ENCODE measurements around the gene HDAC8.

The HDAC8 gene

DNA sequence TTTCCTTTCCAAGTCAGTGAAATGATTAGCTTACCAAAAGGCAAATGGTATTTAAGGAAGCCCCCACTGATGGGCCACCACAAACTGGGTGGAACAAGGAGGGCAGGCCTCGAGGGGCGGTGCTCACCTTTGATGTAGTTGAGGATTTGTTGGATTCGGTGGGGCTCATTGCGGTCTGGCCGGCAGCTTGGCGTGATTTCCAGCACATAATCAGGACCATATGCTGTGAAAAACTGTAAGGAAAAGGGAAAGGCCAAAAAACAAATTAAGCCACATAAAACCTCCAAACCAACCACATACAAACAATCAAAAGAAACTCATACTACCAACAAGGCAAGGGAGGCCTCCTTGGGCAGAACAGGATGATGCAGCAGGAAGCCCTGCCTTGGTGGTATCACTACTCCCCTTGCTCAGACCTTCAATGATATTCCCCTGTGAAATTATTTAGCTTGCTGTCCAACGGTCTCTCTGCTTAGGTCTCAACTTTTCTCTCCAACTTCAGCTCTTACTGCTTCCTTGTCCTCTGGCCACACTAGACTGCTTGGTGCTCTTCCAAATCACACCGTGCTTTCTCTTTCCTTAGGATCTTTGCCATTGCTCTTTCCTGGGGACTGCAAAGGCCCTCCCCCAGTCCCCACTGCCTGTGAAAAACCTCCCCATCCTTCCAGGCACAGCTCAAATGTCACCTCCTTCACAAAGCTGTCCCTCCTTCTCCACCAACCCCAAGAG lies 220.9 kb downstream of the HDAC8 start:
- TF ChIP-seq CTCF (IDR thresholded peaks at IDR 0.05; ENCODE audit: low read depth, low read length) = no peak
- DNase-seq (ENCODE audit: low read depth in 2 of 2) = peak in 1 of 2 donors; percentile 36
- H3K4me3 ChIP-seq (replicated peaks in 1 of 2; ENCODE audit: low read depth in 2 of 2, low read length in 2 of 2) = no peak overlapping the region

- DNase-seq (ENCODE audit: low read depth in 2 of 2) = peak in 1 of 2 donors; percentile 5
- TF ChIP-seq CTCF (IDR thresholded peaks at IDR 0.05; ENCODE audit: low read depth, low read length) = no peak
- H3K4me3 ChIP-seq (replicated peaks in 1 of 2; ENCODE audit: low read depth in 2 of 2, low read length in 2 of 2) = no peak overlapping the region
These were observed 223.5 kb downstream of the HDAC8 start for GRCh38 chrX:72349190-72349589.

- no peak for TF ChIP-seq CTCF (IDR thresholded peaks at IDR 0.05; ENCODE audit: low read depth, low read length)
- H3K4me3 ChIP-seq (replicated peaks in 1 of 2; ENCODE audit: low read depth in 2 of 2, low read length in 2 of 2) = no peak overlapping the region
- no peak for DNase-seq (ENCODE audit: low read depth in 2 of 2)
These were observed 224.2 kb downstream of the HDAC8 start for GRCh38 chrX:72348247-72348979.

GRCh38 chrX:72347366-72347765 lies 225.3 kb downstream of the HDAC8 start:
- no peak for TF ChIP-seq CTCF (IDR thresholded peaks at IDR 0.05; ENCODE audit: low read depth, low read length)
- peak; percentile 21 to 57 for DNase-seq (ENCODE audit: low read depth in 2 of 2)
- no peak overlapping the region for H3K4me3 ChIP-seq (replicated peaks in 1 of 2; ENCODE audit: low read depth in 2 of 2, low read length in 2 of 2)

DNA sequence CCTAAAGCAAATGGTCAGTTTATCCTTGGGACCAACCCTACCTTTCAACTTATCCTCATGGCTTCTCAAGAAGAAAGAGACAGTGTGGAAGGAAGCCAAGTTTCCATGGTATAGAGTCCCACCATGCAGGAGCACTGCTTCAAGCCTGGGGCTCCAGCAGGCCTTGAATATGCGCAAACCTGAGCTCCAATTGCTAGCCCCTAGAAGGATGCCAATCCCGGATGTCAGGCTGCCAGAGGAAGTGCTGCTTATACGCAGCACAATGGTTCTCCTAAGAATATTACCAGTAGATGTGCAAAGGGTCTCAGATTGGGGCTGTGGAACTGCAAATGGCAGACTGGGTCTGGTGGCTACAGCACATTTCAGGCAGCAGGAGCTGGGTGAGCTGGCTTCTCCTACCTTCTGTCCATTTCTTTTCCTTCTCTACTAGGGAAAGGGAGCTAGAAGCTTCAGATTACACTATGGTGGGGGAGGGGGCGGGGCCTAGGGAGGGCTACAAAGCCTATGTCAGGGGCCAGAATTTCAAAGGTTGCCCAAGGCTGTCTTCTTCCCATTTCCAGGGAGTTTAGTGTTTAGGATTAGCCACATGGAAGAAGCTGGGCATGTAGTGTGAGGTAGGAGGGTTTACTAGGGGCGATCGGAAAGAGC lies 226.2 kb downstream of the HDAC8 start:
- TF ChIP-seq CTCF (IDR thresholded peaks at IDR 0.05; ENCODE audit: low read depth, low read length) = no peak
- no peak for DNase-seq (ENCODE audit: low read depth in 2 of 2)
- no peak overlapping the region for H3K4me3 ChIP-seq (replicated peaks in 1 of 2; ENCODE audit: low read depth in 2 of 2, low read length in 2 of 2)

DNA sequence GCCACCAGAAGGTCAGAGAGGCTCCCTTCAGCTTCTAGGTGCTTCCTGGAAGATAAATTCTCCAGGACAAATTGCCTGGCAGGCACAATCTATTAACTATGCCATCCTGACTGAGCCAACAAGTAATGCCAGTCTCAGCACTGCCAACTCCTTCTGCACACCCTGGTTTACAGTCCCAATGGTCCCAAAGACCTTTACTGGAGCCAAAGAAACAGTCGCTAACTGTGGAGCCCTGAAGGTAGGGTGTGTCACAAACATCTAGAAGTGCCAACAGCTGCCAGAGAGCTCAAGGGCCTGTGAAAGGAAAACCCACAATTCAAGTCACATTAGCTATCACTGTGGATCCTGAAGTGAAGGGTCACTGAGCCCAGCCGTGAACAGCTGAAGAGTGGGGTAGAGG lies 232.0 kb downstream of the HDAC8 start:
- H3K4me3 ChIP-seq (replicated peaks in 1 of 2; ENCODE audit: low read depth in 2 of 2, low read length in 2 of 2) = no peak overlapping the region
- no peak for TF ChIP-seq CTCF (IDR thresholded peaks at IDR 0.05; ENCODE audit: low read depth, low read length)
- DNase-seq (ENCODE audit: low read depth in 2 of 2) = no peak

Measured in cardiac fibroblast (primary cell).